Chondrocyte (in vitro differentiated cells): ENCODE data around the gene ANXA2R. TPM values are rescaled to one million over a fixed set of nuclear protein-coding genes. Genes with fewer than 3 reads are reported as not detected.
"Not testable (repeated sequence)": the region's sequence is repeated elsewhere in the genome, so short reads cannot be mapped to it uniquely, and the experiment has no call there.

Experiments
- DNase-seq: peaks from one replicate; pipeline ENCODE4 v3.0.0; 2021; ENCODE audit warnings: mixed read lengths, low spot score
- H3K27ac Mint-ChIP-seq: one replicate; pipeline ENCODE4 v1.8.0; 2021; ENCODE audit warnings: mild to moderate bottlenecking, moderate library complexity, mixed read lengths; ENCODE audit not compliant: unreplicated experiment
- H3K27me3 Mint-ChIP-seq: 2 replicates; pipeline ENCODE4 v1.8.0; 2021; ENCODE audit warnings: low read depth, mixed read lengths
- H3K36me3 Mint-ChIP-seq: 2 replicates; pipeline ENCODE4 v1.8.0; 2021; ENCODE audit warnings: low read depth, mixed read lengths
- H3K4me1 Mint-ChIP-seq: 2 replicates; pipeline ENCODE4 v1.8.0; 2021; ENCODE audit warnings: low read depth, mild to moderate bottlenecking, mixed read lengths
- H3K4me3 Mint-ChIP-seq: one replicate; pipeline ENCODE4 v1.8.0; 2021; ENCODE audit warnings: mild to moderate bottlenecking, moderate library complexity, mixed read lengths; ENCODE audit not compliant: unreplicated experiment
- H3K9me3 Mint-ChIP-seq: 2 replicates; pipeline ENCODE4 v1.8.0; 2021; ENCODE audit warnings: low read depth, mixed read lengths
- CTCF ChIP-seq: fragments of 200-600 bp; sonication (generic); IDR thresholded peaks from 2 replicates; pipeline ENCODE4 v1.5.0; 2021; ENCODE audit warnings: antibody characterized with exemption, mild to moderate bottlenecking, moderate library complexity
- total RNA-seq: library from RNA; stranded (reverse); gene quantifications from 3 replicates; pipeline ENCODE4 v1.2.1, GENCODE V29; 2021

Gene ANXA2R
- total RNA-seq, 1 donor from 2014 or later = 1.2 TPM

GRCh38 chr5:43033841-43034590 is 6.1 kb downstream of the ANXA2R start:
- no peaks in the 10 kb centered on the region for H3K36me3 Mint-ChIP-seq
- no peaks in the 10 kb centered on the region for H3K27me3 Mint-ChIP-seq
- H3K4me1 Mint-ChIP-seq = peaks cover 27% of the 10 kb centered on the region
- peak overlapping the region; percentile 69 for H3K27ac Mint-ChIP-seq
- no peak for TF ChIP-seq CTCF
- DNase-seq = no peak
- no peak overlapping the region for H3K4me3 Mint-ChIP-seq
- no peaks in the 10 kb centered on the region for H3K9me3 Mint-ChIP-seq

- Mint-ChIP-seq H3K4me1 (no peaks in the 10 kb centered on the region), H3K36me3 (peaks cover 3% of the 10 kb centered on the region), H3K9me3 (no peaks in the 10 kb centered on the region), H3K27me3 (no peaks in the 10 kb centered on the region), H3K4me3 (no peak overlapping the region), H3K27ac (no peak overlapping the region)
- no peak for DNase-seq
- TF ChIP-seq CTCF = no peak
Measured at GRCh38 chr5:43027054-43027785, 12.9 kb downstream of the ANXA2R start.

- H3K9me3 Mint-ChIP-seq, H3K36me3 Mint-ChIP-seq, H3K4me1 Mint-ChIP-seq, DNase-seq, H3K27me3 Mint-ChIP-seq, H3K4me3 Mint-ChIP-seq, H3K27ac Mint-ChIP-seq: not testable (repeated sequence)
Measured at GRCh38 chr5:43025184-43025950, 14.8 kb downstream of the ANXA2R start.

- TF ChIP-seq CTCF = no peak
- H3K4me3 Mint-ChIP-seq = no peak overlapping the region
- H3K36me3 Mint-ChIP-seq = peaks cover 3% of the 10 kb centered on the region
- peaks cover 13% of the 10 kb centered on the region for H3K4me1 Mint-ChIP-seq
- no peak overlapping the region for H3K27ac Mint-ChIP-seq
- no peaks in the 10 kb centered on the region for H3K27me3 Mint-ChIP-seq
- no peaks in the 10 kb centered on the region for H3K9me3 Mint-ChIP-seq
- DNase-seq = no peak
Measured at GRCh38 chr5:43024217-43024616, 15.9 kb downstream of the ANXA2R start.

- peaks cover under 1% of the 10 kb centered on the region for H3K36me3 Mint-ChIP-seq
- peaks cover 32% of the 10 kb centered on the region for H3K4me1 Mint-ChIP-seq
- TF ChIP-seq CTCF = no peak
- H3K4me3 Mint-ChIP-seq = no peak overlapping the region
- H3K27me3 Mint-ChIP-seq = no peaks in the 10 kb centered on the region
- no peaks in the 10 kb centered on the region for H3K9me3 Mint-ChIP-seq
- H3K27ac Mint-ChIP-seq = no peak overlapping the region
- DNase-seq = no peak
Measured at GRCh38 chr5:43021151-43021550, 19.0 kb downstream of the ANXA2R start.
